ENCODE results near the gene DNAAF5. TPM values are rescaled to one million over a fixed set of nuclear protein-coding genes. Genes with fewer than 3 reads are reported as not detected.

Gene DNAAF5
- total RNA-seq, 4 donors from 2014 or later, result 26.7 to 34.4 (median 29.0) TPM

GRCh38 chr7:778271-778967 lies 51.9 kb downstream of the DNAAF5 start:
- Histone ChIP-seq H3K4me1 (peaks cover 6% of the 10 kb centered on the region), H3K27me3 (no peaks in the 10 kb centered on the region), H3K27ac (no peak overlapping the region), H3K9me3 (no peaks in the 10 kb centered on the region), H3K4me3 (no peak overlapping the region), H3K36me3 (peaks cover 47% of the 10 kb centered on the region)
- TF ChIP-seq POLR2AphosphoS5 (IDR thresholded peaks at IDR 0.05) (no peak), EP300 (IDR thresholded peaks at IDR 0.05) (no peak), CTCF (IDR thresholded peaks at IDR 0.05) (no peak), POLR2A (IDR thresholded peaks at IDR 0.05) (no peak)
- 95% methylated on average over 14 of the region's 23 CpGs for WGBS
- no peak for DNase-seq (ENCODE audit: low spot score in 2 of 2)

DNA sequence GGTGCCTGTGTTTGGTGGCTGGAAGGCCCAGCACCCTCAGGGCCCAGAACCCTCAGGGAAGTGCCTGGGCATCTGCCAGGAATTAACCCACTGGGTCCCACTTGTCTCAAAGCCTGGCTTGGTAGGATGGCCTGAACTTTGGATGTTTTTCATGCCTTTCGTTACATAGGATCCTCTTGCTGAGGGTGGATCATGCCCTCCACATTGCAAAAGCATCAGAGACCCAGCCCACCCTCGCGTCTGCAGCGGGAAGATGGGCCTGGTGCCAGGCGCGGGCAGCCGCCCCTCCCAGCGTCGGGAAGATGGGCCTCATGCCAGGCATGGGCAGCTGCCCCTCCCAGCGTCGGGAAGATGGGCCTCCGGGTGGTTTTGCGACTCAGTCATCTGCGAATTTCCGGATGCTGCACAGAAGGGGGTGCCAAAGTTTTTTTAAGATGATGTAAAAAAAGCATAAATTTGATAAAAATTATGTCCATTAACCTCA lies 52.5 kb downstream of the DNAAF5 start:
- Histone ChIP-seq H3K27me3 (no peaks in the 10 kb centered on the region), H3K36me3 (peaks cover 51% of the 10 kb centered on the region), H3K27ac (no peak overlapping the region), H3K9me3 (no peaks in the 10 kb centered on the region), H3K4me3 (no peak overlapping the region), H3K4me1 (peaks cover 6% of the 10 kb centered on the region)
- TF ChIP-seq POLR2AphosphoS5 (IDR thresholded peaks at IDR 0.05) (no peak), EP300 (IDR thresholded peaks at IDR 0.05) (no peak), POLR2A (IDR thresholded peaks at IDR 0.05) (no peak), CTCF (IDR thresholded peaks at IDR 0.05) (no peak)
- DNase-seq (ENCODE audit: low spot score in 2 of 2), result no peak
- WGBS, result 31% methylated on average over 12 of the region's 15 CpGs

DNA sequence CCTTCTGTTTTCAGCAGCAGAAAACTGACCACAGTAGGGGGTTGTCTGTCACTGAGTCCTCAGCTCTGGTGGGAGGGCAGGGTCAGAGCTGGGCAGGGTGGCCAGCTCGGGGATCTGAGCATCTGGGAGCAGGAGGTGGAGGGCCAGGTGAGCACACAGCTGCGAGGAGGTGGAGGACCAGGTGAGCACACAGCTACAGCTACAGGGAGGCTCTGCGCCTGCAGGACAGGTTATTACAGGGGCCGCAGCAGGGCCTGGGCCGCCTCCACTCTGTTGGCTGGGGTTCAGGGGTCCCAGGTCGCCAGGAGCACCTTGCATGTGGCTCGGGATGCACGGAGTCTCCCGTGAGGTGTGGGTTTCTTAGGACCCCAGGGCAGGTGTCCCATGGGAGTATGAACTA lies 53.0 kb downstream of the DNAAF5 start:
- H3K4me3 ChIP-seq, result no peak overlapping the region
- H3K9me3 ChIP-seq, result no peaks in the 10 kb centered on the region
- peaks cover 6% of the 10 kb centered on the region for H3K4me1 ChIP-seq
- H3K27me3 ChIP-seq, result no peaks in the 10 kb centered on the region
- no peak for DNase-seq (ENCODE audit: low spot score in 2 of 2)
- H3K27ac ChIP-seq, result no peak overlapping the region
- no peak for TF ChIP-seq POLR2A (IDR thresholded peaks at IDR 0.05)
- no peak for TF ChIP-seq POLR2AphosphoS5 (IDR thresholded peaks at IDR 0.05)
- no peak for TF ChIP-seq CTCF (IDR thresholded peaks at IDR 0.05)
- TF ChIP-seq EP300 (IDR thresholded peaks at IDR 0.05), result no peak
- WGBS, result 76% methylated on average over 7 of the region's 9 CpGs
- peaks cover 52% of the 10 kb centered on the region for H3K36me3 ChIP-seq

- H3K4me3 ChIP-seq, result no peak overlapping the region
- H3K27me3 ChIP-seq, result no peaks in the 10 kb centered on the region
- H3K36me3 ChIP-seq, result peaks cover 51% of the 10 kb centered on the region
- TF ChIP-seq POLR2A (IDR thresholded peaks at IDR 0.05), result no peak
- H3K9me3 ChIP-seq, result no peaks in the 10 kb centered on the region
- DNase-seq (ENCODE audit: low spot score in 2 of 2), result no peak
- peaks cover 6% of the 10 kb centered on the region for H3K4me1 ChIP-seq
- no peak overlapping the region for H3K27ac ChIP-seq
- 75% methylated on average over 4 of the region's 14 CpGs for WGBS
Measured at GRCh38 chr7:780081-780480, 53.6 kb downstream of the DNAAF5 start.

- peaks cover 51% of the 10 kb centered on the region for H3K36me3 ChIP-seq
- H3K27ac ChIP-seq, result no peak overlapping the region
- DNase-seq (ENCODE audit: low spot score in 2 of 2), result no peak
- no peak overlapping the region for H3K4me3 ChIP-seq
- H3K4me1 ChIP-seq, result peaks cover 6% of the 10 kb centered on the region
- 84% methylated on average over 10 of the region's 10 CpGs for WGBS
- H3K9me3 ChIP-seq, result no peaks in the 10 kb centered on the region
- no peaks in the 10 kb centered on the region for H3K27me3 ChIP-seq
- TF ChIP-seq CTCF (IDR thresholded peaks at IDR 0.05) (no peak), POLR2AphosphoS5 (IDR thresholded peaks at IDR 0.05) (no peak), EP300 (IDR thresholded peaks at IDR 0.05) (no peak), POLR2A (IDR thresholded peaks at IDR 0.05) (no peak)
Measured at GRCh38 chr7:780516-780915, 54.0 kb downstream of the DNAAF5 start.

Data from suprapubic skin (tissue), 4 donors.